LHCN-M2 (cell line): ENCODE results near the gene PHIP. TPM values are rescaled to one million over a fixed set of nuclear protein-coding genes. Genes with fewer than 3 reads are reported as not detected.

Experiments used
- DNase-seq: peaks from one replicate; pipeline ENCODE4 v3.0.0-alpha.2; 2012; ENCODE audit warnings: low read depth
- total RNA-seq: library from RNA; depleted of rRNA; stranded (reverse); fragments of >200 nt; gene quantifications from 2 replicates; pipeline ENCODE4 v1.2.3, GENCODE V29; 2014

PHIP gene
- total RNA-seq, 1 experiment from 2014 or later = 23.7 TPM

- peak; percentile 12 for DNase-seq
Observed at GRCh38 chr6:79070206-79070825, 7.7 kb downstream of the PHIP start.

GRCh38 chr6:79066828-79067227 lies 11.2 kb downstream of the PHIP start:
- no peak for DNase-seq

GRCh38 chr6:79066330-79066729 lies 11.7 kb downstream of the PHIP start:
- no peak for DNase-seq

GRCh38 chr6:79065232-79065631 lies 12.8 kb downstream of the PHIP start:
- no peak for DNase-seq

- DNase-seq = no peak
Observed at GRCh38 chr6:79064635-79065034, 13.4 kb downstream of the PHIP start.

- no peak for DNase-seq
Observed at GRCh38 chr6:79062708-79063107, 15.3 kb downstream of the PHIP start.

- DNase-seq = no peak
Observed at GRCh38 chr6:79057746-79058145, 20.3 kb downstream of the PHIP start.

- no peak for DNase-seq
Observed at GRCh38 chr6:79056226-79056625, 21.8 kb downstream of the PHIP start.

- DNase-seq = peak; percentile 38
Observed at GRCh38 chr6:79048611-79049010, 29.4 kb downstream of the PHIP start.

GRCh38 chr6:79047072-79047471 lies 31.0 kb downstream of the PHIP start:
- no peak for DNase-seq

- DNase-seq = no peak
Observed at GRCh38 chr6:79045966-79046365, 32.1 kb downstream of the PHIP start.

GRCh38 chr6:79042799-79043126 lies 35.3 kb downstream of the PHIP start:
- no peak for DNase-seq

GRCh38 chr6:79042088-79042798 lies 35.8 kb downstream of the PHIP start:
- no peak for DNase-seq

GRCh38 chr6:79040083-79040482 lies 38.0 kb downstream of the PHIP start:
- peak; percentile 41 for DNase-seq

GRCh38 chr6:79038061-79038460 lies 40.0 kb downstream of the PHIP start:
- no peak for DNase-seq

GRCh38 chr6:79034865-79035264 lies 43.2 kb downstream of the PHIP start:
- DNase-seq = peak; percentile 2

- no peak for DNase-seq
Observed at GRCh38 chr6:79033279-79033678, 44.8 kb downstream of the PHIP start.

GRCh38 chr6:79031821-79032590 lies 46.0 kb downstream of the PHIP start:
- peak; percentile 52 for DNase-seq

GRCh38 chr6:79030511-79030910 lies 47.5 kb downstream of the PHIP start:
- no peak for DNase-seq

GRCh38 chr6:79030023-79030422 lies 48.0 kb downstream of the PHIP start:
- DNase-seq = no peak

- no peak for DNase-seq
Observed at GRCh38 chr6:79028641-79029314, 49.3 kb downstream of the PHIP start.

GRCh38 chr6:79011940-79012339 lies 66.1 kb downstream of the PHIP start:
- DNase-seq = no peak
